ENCODE data around the gene RELL2. TPM values are rescaled to one million over a fixed set of nuclear protein-coding genes. Genes with fewer than 3 reads are reported as not detected.
A peak's percentile ranks its signal among the peaks of the same experiment; 100 is the strongest.

The RELL2 gene
- polyA plus RNA-seq, 3 donors: 1.4 to 2.6 (median 1.5) TPM

DNA sequence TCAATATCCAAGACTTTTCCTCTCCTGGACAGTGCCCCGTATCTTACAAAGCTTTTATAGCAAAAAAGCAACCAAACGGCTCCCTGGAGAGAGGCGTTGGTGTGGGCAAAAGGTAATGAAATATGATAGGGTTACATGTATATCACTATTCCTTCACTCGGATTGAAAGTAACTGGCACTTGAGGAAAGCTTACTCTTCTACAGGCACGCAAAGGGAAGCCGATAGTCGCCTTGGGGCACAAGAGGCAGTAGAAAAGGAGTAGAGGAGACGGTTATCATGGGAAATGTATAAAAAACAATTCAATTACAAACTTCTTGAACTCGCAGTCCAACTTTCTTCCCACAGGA lies 19.1 kb upstream of the RELL2 start:
- WGBS, 3 donors: 4 to 7% (median 7%) methylated on average over 9 of the region's 9 CpGs

DNA sequence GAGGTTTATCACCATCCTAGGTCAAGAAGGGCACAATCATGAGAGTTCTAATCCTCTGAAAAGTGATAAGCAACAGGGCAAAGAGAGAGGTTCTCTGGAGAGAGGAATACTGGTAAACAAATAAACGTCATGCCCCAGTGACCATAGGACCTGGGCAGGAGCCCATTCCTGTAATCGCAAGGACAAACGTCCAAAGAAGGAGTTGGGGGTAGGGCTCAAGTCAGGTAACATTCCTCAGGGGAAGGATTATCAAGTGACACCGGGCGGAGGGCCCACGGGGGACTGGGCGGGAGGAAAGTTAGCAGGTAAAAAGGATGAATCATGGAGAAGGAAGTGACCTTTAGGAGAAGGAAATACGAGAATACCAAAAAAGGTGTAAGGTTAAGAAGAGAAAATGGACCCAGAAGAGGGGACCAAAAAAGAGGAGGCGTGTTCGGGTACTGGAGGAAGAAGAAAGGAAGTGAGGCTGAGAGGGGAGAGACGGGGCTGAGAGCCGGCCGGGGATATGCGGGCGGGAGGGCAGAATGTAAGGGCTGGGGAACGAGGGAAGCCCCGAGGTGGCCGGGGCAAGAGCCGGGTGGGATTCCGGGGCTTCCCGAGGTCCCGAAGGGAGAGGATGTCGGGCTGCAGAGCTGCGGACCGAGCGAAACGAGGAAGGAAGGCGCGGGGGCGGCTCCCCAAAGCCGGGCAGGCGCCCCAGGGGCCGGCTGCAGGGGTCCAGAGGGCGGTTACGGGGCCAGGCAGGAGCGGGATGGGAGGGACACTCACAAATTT lies 18.6 kb upstream of the RELL2 start:
- peak overlapping the region; percentile 53 for H3K27ac ChIP-seq (ENCODE audit: low read depth, low read length)
- 1 to 2% (median 1%) methylated on average over 23 to 36 of the region's 36 CpGs for WGBS, 3 donors

More for the DNA sequence above, 19.1 kb upstream of the RELL2 start:
- no peak overlapping the region for H3K27ac ChIP-seq (ENCODE audit: low read depth, low read length)

DNA sequence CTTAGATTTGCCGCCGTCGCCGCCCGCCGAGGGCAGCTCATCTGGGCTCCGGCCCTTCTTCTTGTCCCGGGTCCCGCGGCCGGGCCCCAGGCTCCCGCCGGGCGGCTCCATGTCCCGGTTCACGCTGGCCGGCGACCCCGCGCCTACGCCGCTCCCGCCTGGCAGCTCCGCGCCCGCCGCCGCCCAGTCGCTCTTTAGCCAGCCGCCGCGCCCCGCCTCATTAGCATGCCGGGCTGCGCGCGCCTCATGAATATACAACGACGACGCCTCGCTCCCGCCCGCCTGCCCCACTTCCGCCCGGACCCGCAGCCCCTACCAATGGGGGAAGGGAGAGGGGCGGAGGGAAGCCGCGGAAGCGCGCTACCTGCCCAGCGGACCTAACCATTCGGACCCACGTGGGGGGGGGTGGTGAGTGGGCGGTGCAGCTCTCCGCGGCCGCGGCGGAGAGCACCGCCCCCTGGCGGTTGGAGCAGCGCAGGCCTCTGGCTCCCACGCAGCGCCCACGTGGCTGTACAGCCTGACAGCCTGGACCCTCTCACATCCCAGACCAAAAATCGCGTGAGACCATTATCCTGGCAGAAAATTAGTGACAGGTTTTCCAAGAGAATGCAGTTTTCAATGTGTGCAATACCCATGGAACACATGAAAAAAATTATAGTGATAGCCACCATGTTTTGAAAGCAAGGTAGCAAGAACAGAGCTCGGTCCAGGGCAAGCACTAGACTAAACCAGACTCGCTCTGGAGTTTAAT lies 17.8 kb upstream of the RELL2 start, which contains the start of gene DIAPH1:
Gene DIAPH1 (minus strand): TSS at position 197 of the 751 bp plus-strand sequence. CDS start 86 bp downstream, at position 111.
- H3K27ac ChIP-seq (ENCODE audit: low read depth, low read length): peak within 1 kb of the TSS; percentile 53
- 1 to 2% (median 2%) methylated on average over 40 to 70 of the region's 70 CpGs for WGBS, 3 donors

DNA sequence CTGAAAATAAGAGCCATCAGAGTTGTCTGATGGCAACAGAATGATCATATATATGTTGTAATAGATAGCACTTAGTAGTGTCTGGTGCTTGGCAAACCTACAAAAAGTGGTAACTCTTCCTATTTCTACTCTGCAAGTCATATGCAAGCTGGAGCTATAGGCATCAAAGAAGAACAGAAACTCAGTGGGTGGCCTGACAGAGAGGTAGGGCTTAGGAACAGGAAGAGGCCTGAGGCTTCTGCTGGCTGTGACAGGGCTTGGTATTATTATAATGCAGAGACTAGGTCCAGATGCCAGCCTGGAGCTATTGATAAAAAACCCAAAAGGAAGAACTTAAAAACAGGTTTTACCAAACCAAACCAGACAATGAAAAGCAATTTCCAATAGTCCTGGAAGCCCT lies 13.6 kb upstream of the RELL2 start:
- no peak overlapping the region for H3K27ac ChIP-seq (ENCODE audit: low read depth, low read length)

DNA sequence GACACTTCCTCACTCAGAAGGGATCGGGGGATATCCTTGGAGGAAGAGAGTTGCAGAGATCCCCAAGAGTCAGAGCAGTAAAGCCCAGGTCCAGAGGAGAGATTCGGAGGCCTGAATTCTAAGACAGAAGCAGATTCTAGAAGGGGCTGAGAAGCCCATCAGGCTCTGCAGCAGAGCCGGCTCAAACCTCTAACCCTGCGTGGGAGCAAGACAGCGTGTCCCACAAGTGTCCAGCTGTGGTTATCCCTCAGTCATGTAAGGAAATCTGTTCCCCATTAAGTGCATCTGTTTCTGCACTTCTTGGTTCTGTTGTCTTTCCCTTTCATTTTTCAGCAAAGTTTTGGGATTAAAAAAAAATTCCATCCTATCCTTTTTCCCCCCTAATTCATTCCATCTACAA lies 13.2 kb upstream of the RELL2 start:
- no peak overlapping the region for H3K27ac ChIP-seq (ENCODE audit: low read depth, low read length)
- 76 to 94% (median 80%) methylated on average over 5 of the region's 5 CpGs for WGBS, 3 donors

DNA sequence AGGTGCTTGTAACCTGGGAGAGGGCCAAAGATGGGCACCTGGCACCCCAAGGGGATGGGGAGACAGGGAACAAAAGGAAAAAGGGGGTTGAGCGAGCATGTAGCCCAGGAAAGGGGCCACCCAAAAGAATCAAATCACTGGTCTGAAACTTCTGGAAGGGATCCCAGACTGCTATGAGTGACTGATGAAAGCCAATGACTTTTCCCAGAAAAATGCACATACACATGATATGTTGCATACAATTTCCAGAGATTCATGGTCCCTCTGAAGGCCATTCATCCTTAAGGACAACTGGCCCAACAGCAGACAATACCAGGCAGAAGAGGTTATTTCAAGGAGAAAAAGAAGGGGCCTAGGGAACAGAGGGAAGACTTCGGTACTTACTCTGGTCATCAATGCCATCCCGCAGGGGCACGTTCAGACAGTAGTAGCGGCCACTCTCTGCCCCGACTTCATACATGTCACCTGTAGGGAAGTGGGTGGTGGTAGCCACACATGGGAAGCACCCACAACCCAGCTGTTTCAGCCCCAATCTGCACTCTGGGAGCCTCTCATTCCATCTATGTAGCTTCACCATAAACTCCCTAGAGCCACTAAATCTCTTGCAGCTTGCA lies 8.5 kb upstream of the RELL2 start:
- no peak overlapping the region for H3K27ac ChIP-seq (ENCODE audit: low read depth, low read length)
- WGBS, 3 donors: 96 to 99% (median 98%) methylated on average over 6 of the region's 6 CpGs

DNA sequence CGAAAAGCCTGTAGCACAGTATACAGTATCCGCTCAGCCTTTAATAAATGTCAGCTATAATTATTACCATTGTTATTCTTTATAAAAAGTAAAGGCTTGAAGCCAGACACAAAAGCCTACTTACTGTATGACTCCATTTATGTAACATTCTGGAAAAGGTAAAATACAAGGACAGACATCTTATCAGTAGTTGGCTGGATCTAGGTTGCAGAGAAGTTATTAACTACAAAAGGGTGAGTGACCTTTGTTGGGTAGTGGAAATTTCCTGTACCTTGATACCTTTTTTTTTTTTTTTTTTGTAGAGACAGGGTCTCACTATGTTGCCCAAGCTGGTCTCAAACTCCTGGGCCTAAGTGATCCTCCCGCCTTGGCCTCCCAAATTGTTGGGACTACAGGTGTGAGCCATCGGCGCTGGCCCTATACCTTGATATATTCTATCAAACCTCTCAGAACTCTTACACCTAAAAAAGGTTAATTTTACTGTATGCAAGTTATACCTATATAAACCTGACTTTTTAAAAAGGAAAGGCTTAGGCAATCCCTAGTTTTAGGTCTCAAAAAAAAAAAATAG lies 6.1 kb upstream of the RELL2 start:
- H3K27ac ChIP-seq (ENCODE audit: low read depth, low read length): no peak overlapping the region
- 89 to 98% (median 94%) methylated on average over 5 of the region's 5 CpGs for WGBS, 3 donors

DNA sequence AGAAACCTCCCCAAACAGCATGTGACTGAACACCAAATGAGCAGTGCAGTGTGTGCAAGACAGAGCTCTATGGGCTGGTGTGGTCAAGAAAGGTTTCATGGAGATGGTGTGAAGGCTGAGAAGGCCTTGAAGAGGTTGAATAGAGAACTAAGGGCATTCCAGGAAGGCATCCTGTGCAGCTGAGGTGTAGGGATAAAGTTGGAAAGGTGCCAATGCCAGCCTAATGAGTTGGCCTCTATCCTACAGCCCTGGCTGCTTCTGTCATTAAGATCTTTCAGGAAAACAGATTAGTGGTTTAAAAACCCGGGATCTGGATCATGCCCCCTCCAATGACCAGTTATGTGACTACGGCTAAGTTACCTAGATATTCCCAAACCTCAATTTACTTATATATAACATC lies 4.1 kb upstream of the RELL2 start:
- H3K27ac ChIP-seq (ENCODE audit: low read depth, low read length): no peak overlapping the region
- 82 to 94% (median 93%) methylated on average over 2 of the region's 2 CpGs for WGBS, 3 donors

DNA sequence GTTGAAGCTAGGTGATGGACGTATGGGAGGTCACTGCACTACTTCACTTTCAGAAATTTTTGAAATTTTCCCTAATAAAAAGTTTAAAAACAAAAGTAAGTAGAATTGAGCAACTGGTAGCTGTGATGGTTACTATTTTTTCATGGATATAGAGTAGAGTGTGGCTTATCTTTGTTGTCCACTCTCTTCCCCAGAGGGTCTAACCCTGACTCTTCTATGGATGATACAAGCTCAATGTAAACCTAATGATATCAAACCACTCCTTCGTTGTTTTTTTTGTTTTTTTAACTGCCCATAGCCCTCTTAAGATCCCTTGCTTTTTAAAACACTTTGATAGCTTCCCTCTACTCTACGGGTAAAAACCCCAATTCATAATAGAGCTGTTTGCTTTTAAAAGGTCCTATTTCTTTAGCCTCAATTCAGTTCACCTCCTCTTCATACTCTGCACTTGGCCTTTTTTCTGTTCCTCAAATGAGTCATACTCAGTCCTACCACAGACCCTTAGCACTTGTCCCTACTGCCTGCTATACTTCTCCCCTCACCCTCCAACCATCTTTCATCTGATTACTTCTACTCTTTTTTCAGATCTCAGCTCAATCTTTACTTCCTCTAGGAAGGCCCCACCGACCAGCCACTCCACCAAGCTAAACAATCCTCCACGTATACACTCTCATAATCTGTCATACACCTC lies 2.8 kb upstream of the RELL2 start:
- no peak overlapping the region for H3K27ac ChIP-seq (ENCODE audit: low read depth, low read length)
- WGBS, 3 donors: 71 to 85% (median 80%) methylated on average over 5 of the region's 5 CpGs

DNA sequence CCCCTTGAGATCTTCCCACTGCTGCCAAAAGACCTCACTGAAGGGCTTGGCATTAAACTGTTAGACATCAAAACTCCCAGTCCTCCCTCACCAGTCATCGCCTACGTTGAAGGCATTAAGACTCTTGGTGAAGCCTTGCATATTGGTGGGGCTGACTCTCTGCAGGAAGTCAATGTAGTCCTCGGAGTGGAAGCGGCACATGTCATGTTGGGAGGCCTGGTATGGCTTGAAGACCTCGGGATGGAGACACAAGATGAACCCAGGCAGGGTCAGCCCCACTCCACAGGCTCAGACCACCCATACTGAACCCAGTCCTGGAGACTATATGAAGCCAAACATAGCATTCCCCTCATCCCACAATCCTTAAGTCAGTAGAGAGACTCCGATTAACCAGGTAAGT lies 2.1 kb upstream of the RELL2 start:
- 87 to 94% (median 89%) methylated on average over 6 of the region's 6 CpGs for WGBS, 3 donors
- H3K27ac ChIP-seq (ENCODE audit: low read depth, low read length): no peak overlapping the region

DNA sequence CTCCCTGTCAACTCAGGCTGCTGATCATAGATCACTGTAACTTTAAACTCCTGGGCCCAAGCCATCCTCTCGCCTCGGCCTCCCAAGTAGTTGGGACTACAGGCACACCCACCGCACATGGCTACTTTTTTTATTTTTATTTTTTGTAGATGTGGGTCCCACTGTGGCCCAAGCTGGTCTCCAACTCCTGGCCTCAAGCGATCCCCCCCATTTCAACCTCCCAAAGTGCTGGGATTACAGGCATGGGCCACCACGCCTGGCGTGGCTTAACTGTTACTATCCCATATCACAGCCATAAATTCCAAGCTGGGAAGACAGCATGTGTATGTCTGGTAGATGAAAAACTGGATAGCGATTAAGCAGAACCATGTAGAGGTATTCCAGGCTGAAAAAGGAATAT lies 1.2 kb upstream of the RELL2 start:
- no peak overlapping the region for H3K27ac ChIP-seq (ENCODE audit: low read depth, low read length)
- WGBS, 3 donors: 60 to 72% (median 62%) methylated on average over 7 of the region's 7 CpGs

DNA sequence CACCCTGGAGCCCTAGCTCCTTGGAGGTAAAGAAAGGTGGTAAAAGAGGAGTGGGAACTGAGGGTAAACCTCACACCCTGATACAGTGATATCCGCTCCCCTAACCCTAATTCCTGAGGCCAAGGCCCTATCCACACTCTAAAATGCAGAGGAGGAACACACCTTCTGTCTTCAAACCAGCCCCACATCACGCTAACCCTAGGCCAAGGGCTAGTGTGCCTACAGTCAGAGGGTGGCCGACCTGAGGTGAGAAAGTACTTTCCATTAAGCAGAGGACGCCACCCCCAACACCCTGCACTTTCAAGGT lies 738 bp upstream of the RELL2 start:
- 2 to 9% (median 4%) methylated on average over 4 of the region's 4 CpGs for WGBS, 3 donors
- no peak overlapping the region for H3K27ac ChIP-seq (ENCODE audit: low read depth, low read length)

DNA sequence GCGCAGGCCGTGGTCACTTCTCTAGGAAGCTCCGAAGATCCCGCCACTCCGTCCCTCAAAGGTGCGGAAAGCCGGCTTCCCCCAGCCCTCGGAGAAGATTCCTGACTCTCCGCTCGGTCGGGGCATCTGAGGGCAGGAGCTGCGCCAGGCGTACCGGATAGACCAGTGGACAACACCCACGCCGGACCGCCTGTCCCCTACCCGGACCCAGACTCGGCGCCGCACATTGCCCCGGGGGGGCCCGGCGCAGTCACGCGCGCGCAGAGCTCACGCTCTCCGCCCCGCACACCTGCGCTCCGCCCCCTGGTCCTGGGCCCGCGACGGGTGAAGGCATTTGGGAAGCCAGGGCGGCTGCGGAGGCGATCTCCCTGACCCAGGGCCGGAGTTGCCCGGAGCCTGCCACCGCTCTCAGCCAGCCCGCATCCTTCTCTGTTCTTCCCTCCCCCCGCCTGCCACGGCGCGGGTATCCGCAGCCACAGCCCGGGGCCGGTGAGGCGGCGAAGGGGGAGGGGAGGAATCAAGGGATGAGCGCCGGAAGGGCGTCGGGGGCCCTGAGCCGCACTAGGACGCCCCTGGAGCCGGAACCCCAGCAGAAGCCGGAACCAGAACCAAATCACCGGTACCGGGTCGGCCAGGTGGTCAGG lies 448 bp downstream of the RELL2 start:
- no peak overlapping the region for H3K27ac ChIP-seq (ENCODE audit: low read depth, low read length)
- WGBS, 3 donors: 0 to 1% (median 1%) methylated on average over 58 to 63 of the region's 63 CpGs

DNA sequence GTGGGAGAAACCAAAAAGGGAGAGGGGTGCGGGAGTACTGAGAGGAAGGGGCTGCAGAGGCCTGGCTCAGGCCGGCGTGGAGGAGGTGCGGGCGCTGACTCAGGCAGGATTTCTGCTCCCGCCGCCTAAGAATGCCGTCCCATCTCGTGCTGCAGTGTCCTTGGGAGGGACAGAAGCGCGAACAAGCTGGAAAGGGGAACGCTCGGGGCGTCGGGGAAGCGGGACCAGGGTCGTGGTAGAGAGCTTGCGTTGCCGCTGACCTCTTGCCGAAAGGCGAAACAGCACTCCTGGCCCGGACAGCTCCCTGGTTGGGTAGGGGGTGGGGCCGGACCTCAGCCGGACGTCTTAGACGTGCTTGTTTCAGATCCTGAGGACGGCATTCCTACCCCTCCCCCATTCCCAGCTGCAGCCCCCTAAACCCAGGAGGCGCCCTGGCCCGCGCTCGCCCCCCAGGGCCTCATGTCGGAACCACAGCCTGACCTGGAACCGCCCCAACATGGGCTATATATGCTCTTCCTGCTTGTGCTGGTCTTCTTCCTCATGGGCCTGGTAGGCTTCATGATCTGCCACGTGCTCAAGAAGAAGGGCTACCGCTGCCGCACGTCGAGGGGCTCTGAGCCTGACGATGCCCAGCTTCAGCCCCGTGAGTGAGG lies 1.1 kb downstream of the RELL2 start:
- H3K27ac ChIP-seq (ENCODE audit: low read depth, low read length): no peak overlapping the region

DNA sequence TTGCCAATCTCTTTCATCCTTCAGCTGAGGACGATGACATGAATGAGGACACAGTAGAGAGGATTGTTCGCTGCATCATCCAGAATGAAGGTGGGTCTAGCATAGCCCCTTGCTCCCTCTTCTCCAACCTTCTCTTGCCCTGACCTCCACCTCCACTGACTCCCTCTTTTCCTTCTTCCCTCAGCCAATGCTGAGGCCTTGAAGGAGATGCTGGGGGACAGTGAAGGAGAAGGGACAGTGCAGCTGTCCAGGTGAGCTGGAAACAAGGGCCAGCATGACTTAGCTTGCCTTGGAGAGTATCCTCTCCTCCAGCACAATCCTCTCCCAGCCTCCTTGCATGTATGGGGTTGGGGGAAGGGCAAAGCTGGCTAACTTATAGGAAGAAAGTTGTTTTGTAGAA lies 2.0 kb downstream of the RELL2 start:
- WGBS, 3 donors: 90 to 97% (median 93%) methylated on average over 2 of the region's 2 CpGs
- H3K27ac ChIP-seq (ENCODE audit: low read depth, low read length): no peak overlapping the region

More for the DNA sequence above, 1.1 kb downstream of the RELL2 start:
- WGBS, 3 donors: 5 to 6% (median 5%) methylated on average over 35 to 40 of the region's 40 CpGs

DNA sequence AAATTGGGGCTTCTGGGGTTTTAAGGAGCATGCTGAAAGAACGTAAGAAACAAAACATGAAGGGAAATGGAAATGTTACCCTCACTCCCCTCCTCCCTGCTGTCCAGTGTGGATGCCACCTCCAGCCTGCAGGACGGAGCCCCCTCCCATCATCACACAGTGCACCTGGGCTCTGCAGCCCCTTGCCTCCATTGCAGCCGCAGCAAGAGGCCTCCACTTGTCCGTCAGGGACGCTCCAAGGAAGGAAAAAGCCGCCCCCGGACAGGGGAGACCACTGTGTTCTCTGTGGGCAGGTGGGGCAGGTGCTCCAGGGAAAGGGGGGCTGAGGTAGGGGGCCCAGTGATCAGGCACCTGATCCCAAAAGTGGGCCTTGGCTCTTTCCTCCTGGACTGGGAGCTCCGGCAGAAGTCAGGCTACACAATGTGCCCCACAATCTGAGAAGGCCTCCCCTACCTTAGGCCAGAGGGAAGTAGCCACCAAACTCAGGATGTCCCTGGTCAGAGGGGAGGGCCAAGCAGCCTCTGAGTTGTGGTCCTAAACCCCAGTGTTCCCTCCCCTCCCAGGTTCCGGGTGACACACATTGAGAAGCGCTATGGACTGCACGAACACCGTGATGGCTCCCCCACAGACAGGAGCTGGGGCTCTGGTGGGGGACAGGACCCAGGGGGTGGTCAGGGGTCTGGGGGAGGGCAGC lies 2.7 kb downstream of the RELL2 start:
- WGBS, 3 donors: 90 to 94% (median 94%) methylated on average over 12 of the region's 12 CpGs
- H3K27ac ChIP-seq (ENCODE audit: low read depth, low read length): no peak overlapping the region

DNA sequence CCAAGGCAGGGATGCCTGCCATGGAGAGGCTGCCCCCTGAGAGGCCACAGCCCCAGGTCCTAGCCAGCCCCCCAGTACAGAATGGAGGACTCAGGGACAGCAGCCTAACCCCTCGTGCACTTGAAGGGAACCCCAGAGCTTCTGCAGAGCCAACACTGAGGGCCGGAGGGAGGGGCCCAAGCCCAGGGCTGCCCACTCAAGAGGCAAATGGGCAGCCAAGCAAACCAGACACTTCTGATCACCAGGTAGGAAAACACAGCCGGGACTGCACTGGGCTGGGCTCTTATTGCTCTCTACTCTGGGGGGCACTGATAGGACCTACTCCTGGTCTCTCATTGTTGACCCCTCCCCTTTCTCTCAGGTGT lies 3.2 kb downstream of the RELL2 start:
- 88 to 97% (median 89%) methylated on average over 3 of the region's 3 CpGs for WGBS, 3 donors
- H3K27ac ChIP-seq (ENCODE audit: low read depth, low read length): no peak overlapping the region
